GM21423 (cell line): Measurements from ENCODE around the gene OTUB2.

ENCODE experiments used
- ATAC-seq: cut with Tn5 transposase; IDR thresholded peaks from one replicate; pipeline ENCODE4 v1.9.1; 2021; ENCODE audit warnings: mild to moderate bottlenecking, moderate library complexity; ENCODE audit not compliant: unreplicated experiment

OTUB2 gene

GRCh38 chr14:94093418-94093817 is 67.3 kb downstream of the OTUB2 start:
- no peak for ATAC-seq

- ATAC-seq = no peak
Measured at GRCh38 chr14:94097091-94097490, 71.0 kb downstream of the OTUB2 start.
